HG02763 (cell line): Measurements from ENCODE around the gene IL12RB1.

ENCODE experiments used
- ATAC-seq: cut with Tn5 transposase; IDR thresholded peaks from one replicate; pipeline ENCODE4 v1.9.1; 2021; ENCODE audit warnings: mild to moderate bottlenecking, moderate library complexity; ENCODE audit not compliant: unreplicated experiment

IL12RB1 gene

GRCh38 chr19:18013210-18014111 lies 73.3 kb downstream of the IL12RB1 start:
- no peak for ATAC-seq

- ATAC-seq: no peak
Measured at GRCh38 chr19:18010149-18010548, 76.6 kb downstream of the IL12RB1 start.

GRCh38 chr19:18009412-18010066 lies 77.2 kb downstream of the IL12RB1 start:
- no peak for ATAC-seq
